Testis (tissue), 3 donors: ENCODE data around the gene CTNNA2. TPM values are rescaled to one million over a fixed set of nuclear protein-coding genes. Genes with fewer than 3 reads are reported as not detected.
A peak's percentile ranks its signal among the peaks of the same experiment; 100 is the strongest.

Source experiments
- DNase-seq: peaks from one replicate; pipeline ENCODE4 v3.0.0-alpha.2; 2019
- H3K27ac ChIP-seq, 2 donors: fragments of 200-600 bp; sonication (generic); one replicate each; pipeline ENCODE4 v1.5.1; 2019
- H3K27me3 ChIP-seq: fragments of 200-600 bp; sonication (generic); one replicate; pipeline ENCODE4 v1.5.1; 2019
- H3K36me3 ChIP-seq: fragments of 200-600 bp; sonication (generic); one replicate; pipeline ENCODE4 v1.5.1; 2017; ENCODE audit warnings: low read depth; ENCODE audit errors: missing control alignments
- H3K4me1 ChIP-seq: fragments of 200-600 bp; sonication (generic); one replicate; pipeline ENCODE4 v1.5.1; 2019
- H3K4me3 ChIP-seq, 2 donors: fragments of 200-600 bp; sonication (generic); one replicate each; pipeline ENCODE4 v1.5.1; 2017 to 2019
- H3K9me3 ChIP-seq: fragments of 200-600 bp; sonication (generic); one replicate; pipeline ENCODE4 v1.5.1; 2017
- CTCF ChIP-seq, 3 experiments: fragments of 450-650 bp in 2 of 3; fragments of 200-600 bp in 1 of 3; sonication (generic) in 1 of 3; IDR thresholded peaks; one replicate each; pipeline ENCODE4 v1.5.1; 2016 to 2019; ENCODE audit warnings: antibody characterized with exemption in 3 of 3, mild to moderate bottlenecking in 2 of 3, moderate library complexity in 1 of 3
- POLR2A ChIP-seq: fragments of 450-650 bp; IDR thresholded peaks from one replicate; pipeline ENCODE4 v1.6.1; 2017; ENCODE audit warnings: antibody characterized with exemption, mild to moderate bottlenecking, moderate library complexity
- WGBS, 2 donors: methylation state at CpG; one replicate each; pipeline ENCODE4 v1.1.5; 2018; 5-methylcytosine and 5-hydroxymethylcytosine counted together
- intact Hi-C: fragments of 100-400 bp; cut with DNase I; formaldehyde crosslinking; loops from one replicate; pipeline ENCODE4 v1.15.1; 2023; ENCODE audit warnings: low total_unique reads
- polyA plus RNA-seq: library from polyadenylated mRNA; stranded (reverse); fragments of 350-450 nt; fragmentation: Illumina TruSeq; extraction: RNeasy Lipid Tissue Mini Kit (QIAGEN cat#74804); gene quantifications from one replicate; pipeline ENCODE4 v1.2.3, GENCODE V29; 2014; ENCODE audit warnings: low read depth, low replicate concordance; ENCODE audit not compliant: insufficient read depth
- total RNA-seq, 2 donors: library from RNA; depleted of rRNA; stranded (reverse); fragments of >200 nt; gene quantifications; one replicate each; pipeline ENCODE4 v1.2.3, GENCODE V29; 2016

CTNNA2 gene
- total and polyA plus RNA-seq, 3 donors from 2014 or later, result 36.8 to 44.5 (median 43.4) TPM

- Histone ChIP-seq H3K9me3 (no peaks in the 10 kb centered on the region), H3K27me3 (no peaks in the 10 kb centered on the region), H3K4me1 (no peaks in the 10 kb centered on the region), H3K27ac (no peak overlapping the region), H3K36me3 (no peaks in the 10 kb centered on the region), H3K4me3 (no peak overlapping the region)
- intact Hi-C loops, result no loop called here
- no peak for DNase-seq
- 81 to 88% methylated on average over 1 of the region's 1 CpG for WGBS, 2 donors
- TF ChIP-seq CTCF (IDR thresholded peaks at IDR 0.05) (no peak), POLR2A (no peak)
Measured at GRCh38 chr2:79849949-79850348, 337.1 kb downstream of the CTNNA2 start.

- Histone ChIP-seq H3K27ac (no peak overlapping the region), H3K36me3 (no peaks in the 10 kb centered on the region), H3K4me1 (no peaks in the 10 kb centered on the region), H3K27me3 (no peaks in the 10 kb centered on the region), H3K9me3 (no peaks in the 10 kb centered on the region), H3K4me3 (no peak overlapping the region)
- intact Hi-C loops, result no loop called here
- no peak for DNase-seq
- TF ChIP-seq POLR2A (no peak), CTCF (IDR thresholded peaks at IDR 0.05) (no peak)
Measured at GRCh38 chr2:79850912-79851311, 338.1 kb downstream of the CTNNA2 start.

GRCh38 chr2:79855264-79856006, 342.6 kb downstream of the CTNNA2 start:
- Histone ChIP-seq H3K27me3 (no peaks in the 10 kb centered on the region), H3K4me1 (no peaks in the 10 kb centered on the region), H3K27ac (no peak overlapping the region), H3K36me3 (no peaks in the 10 kb centered on the region), H3K4me3 (no peak overlapping the region), H3K9me3 (no peaks in the 10 kb centered on the region)
- intact Hi-C loops, result no loop called here
- TF ChIP-seq CTCF (IDR thresholded peaks at IDR 0.05), result no peak
- TF ChIP-seq POLR2A, result no peak
- whole genome bisulfite sequencing, 2 donors, result 57 to 73% methylated on average over 10 of the region's 10 CpGs
- peak; percentile 61 for DNase-seq

GRCh38 chr2:79857888-79858287, 345.0 kb downstream of the CTNNA2 start:
- Histone ChIP-seq H3K4me1 (no peaks in the 10 kb centered on the region), H3K36me3 (no peaks in the 10 kb centered on the region), H3K27me3 (no peaks in the 10 kb centered on the region), H3K27ac (no peak overlapping the region), H3K4me3 (no peak overlapping the region), H3K9me3 (no peaks in the 10 kb centered on the region)
- DNase-seq, result no peak
- no peak for TF ChIP-seq CTCF (IDR thresholded peaks at IDR 0.05)
- no peak for TF ChIP-seq POLR2A
- WGBS, 2 donors, result 95 to 96% methylated on average over 17 of the region's 17 CpGs
- intact Hi-C loops, result no loop called here
